ENCODE measurements around the gene MTMR1.

The MTMR1 gene

GRCh38 chrX:150692831-150693724 lies at the start of gene MTMR1:
Gene MTMR1, plus strand, starts transcription at chrX:150693396. Its CDS starts 135 bp downstream, at chrX:150693531.
- DNase-seq (ENCODE audit: low read depth): no peak

DNA sequence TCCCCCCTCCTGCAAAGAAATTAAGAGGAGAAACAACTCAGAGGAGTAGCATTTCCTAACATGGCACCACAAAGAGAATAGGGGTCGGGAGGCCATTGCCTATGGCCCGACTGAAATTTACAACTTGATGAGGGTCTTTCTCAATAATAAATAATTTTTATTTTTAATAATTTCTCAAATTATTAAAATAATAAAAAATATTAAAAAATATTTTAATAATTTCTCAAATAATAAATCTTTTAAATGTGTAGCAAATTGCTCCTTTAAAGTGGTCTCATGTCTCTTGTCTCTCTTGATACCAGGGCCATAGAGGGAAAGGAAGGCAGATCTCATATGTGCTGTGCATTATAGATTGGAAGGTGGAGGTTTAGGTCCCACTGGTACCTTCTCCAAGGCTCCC lies 49.2 kb upstream of the MTMR1 start:
- DNase-seq (ENCODE audit: low read depth): no peak

GRCh38 chrX:150644422-150644821 lies 48.8 kb upstream of the MTMR1 start:
- no peak for DNase-seq (ENCODE audit: low read depth)

DNA sequence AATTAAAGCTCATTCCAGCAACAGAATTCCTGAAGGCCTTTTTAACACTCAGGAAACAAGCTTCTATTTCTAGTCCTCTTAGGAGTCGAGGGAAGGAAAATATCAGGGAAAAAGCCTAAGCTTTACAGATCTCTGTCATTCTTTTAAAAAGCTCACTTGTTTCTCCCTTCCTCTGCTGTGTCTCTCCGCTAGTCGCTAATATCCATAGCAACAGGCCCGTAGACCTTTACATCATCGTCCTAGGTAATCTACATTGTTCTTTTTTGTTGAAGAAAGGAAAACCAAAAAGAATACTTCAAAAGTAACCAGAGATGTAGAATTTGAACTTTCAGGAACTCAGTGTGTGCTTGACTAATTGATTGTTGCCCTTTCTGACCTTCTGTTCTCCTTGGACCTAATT lies 45.9 kb upstream of the MTMR1 start:
- DNase-seq (ENCODE audit: low read depth): no peak

DNA sequence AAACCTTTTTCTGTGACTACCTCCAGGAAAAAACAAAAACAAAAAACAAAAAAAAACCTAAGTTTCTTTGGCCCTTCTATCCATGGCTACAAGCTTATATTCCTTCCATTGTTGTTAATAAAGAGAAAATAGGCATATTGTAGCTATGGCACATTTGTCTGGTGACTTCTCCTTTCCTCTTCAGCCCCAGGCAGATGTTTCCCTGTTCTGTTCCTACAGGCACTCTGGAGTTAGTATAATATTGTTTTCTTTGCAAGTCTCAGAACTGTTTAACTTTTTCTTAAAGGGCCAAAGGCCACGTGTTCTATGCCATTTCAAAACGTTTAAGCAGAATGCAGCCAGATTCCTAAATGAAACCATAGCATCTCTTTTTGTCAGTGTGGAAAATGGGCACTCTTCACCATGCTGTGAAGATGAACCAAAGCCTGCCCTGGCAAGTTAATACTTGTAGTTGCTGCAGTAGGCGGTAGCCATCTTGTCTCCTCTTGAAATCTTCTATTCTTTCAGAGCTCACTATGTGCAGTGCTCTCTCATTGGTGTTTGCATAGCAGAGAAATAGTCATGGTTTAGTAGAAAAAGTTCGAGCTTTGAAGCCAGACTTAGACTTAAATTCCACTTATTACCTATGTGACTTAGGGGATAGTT lies 44.8 kb upstream of the MTMR1 start:
- DNase-seq (ENCODE audit: low read depth): no peak

DNA sequence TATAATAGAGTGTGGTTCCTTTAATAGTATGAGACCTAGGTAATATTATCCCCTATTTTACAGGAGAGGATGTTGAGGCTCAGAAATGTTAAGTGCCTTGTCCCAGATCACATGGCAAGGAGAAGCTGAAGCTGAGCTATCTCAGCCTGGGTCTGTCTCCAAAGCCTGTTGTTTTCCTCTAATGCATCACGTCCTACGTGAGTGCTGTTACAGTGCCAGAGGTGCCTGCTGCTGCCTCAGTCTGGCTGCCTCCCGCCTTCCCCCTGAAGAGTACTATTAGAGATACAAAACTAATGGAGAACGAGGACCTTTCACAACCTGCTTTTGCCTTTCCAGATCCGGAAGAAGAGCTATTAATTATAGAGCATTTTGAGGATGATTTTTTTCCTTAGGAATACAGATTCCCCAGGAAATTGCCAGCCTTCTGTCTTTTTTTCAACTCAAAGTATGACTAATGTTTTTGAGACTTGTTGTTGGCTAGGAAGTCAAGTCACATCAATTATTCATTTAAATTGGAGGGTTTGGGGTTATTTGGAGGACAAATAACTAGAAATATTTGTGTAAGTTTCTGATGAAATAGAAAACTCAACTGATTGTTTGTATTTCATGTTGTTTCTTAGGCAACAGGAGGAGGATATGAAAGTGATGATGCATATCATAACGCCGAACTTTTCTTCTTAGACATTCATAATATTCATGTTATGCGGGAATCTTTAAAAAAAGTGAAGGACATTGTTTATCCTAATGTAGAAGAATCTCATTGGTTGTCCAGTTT lies 43.9 kb upstream of the MTMR1 start:
- DNase-seq (ENCODE audit: low read depth): peak; percentile 30

DNA sequence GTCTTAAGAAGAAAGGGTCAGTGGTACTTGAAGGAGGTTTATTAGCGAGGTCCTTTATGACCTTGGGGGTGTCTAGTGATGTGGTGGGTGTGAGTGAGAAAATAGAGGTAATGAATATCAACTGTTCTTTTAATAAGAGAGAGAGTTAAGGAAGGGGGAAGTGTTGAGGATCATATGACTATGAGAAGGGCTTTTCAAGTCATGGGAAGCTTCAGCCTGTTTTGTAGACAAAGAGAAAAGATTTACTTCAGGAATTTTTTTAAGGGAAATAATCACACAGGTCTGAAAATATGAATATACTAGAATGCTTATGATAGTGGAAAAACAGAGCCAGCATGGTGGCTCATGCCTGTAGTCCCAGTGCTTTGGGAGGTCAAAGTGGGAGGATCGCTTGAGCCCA lies 41.3 kb upstream of the MTMR1 start:
- DNase-seq (ENCODE audit: low read depth): no peak

DNA sequence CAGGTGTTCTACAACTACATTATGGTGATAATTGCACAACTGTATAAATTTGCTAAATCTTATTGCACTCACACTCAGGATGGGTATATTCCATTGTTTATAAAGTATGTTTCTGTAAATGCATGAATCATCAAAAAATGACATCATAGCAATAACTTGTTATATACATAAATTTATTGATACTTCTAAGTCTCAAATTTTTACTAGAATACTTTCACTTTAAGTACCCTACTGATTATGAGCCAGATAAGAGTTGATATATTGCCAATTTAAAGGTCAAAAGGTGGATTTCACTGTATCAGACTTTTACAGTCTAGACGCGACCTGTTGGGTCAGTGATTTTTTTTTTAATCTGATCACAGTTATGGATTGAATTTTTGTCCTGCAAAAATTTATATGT lies 37.4 kb upstream of the MTMR1 start:
- DNase-seq (ENCODE audit: low read depth): no peak

DNA sequence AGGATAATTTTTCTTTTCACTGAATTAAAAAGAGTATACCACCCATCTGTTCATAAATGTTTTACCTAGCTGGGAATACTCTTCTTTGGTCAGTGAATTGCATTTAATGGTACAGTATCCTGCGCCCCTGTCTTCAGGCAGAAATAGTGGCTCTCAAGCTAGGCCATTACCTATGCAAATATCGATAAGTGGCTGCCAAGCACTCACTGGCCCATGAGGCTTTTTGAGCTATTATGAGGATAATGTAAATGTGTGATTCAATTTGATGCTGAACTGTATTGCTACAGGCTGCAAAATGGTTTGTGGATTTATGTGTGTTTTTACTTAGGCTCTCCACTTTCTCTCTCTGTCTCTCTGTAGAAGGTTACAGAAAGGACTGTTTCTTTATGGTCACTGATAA lies 30.1 kb upstream of the MTMR1 start:
- no peak for DNase-seq (ENCODE audit: low read depth)

DNA sequence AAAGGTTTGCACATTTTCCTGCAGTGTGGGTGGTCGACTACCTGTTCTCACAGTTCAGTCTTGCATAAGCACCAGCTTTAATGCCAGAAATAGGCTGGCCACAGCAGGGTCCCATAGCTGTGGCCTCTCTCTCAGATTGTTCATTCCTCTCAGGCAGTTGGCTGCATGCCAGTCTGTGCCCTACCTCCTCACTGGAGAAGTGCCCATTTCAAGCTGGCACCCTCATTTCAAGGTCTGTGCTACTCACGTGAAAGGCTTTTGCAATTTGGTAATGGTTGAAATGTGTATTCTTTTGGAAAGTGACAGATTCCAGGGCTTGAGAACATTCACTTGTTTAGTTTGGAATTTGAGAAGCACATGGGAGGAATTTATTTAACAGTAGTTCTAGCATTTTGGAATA lies 28.9 kb upstream of the MTMR1 start:
- no peak for DNase-seq (ENCODE audit: low read depth)

- DNase-seq (ENCODE audit: low read depth): no peak
These were observed 17.0 kb upstream of the MTMR1 start for GRCh38 chrX:150676221-150676620.

DNA sequence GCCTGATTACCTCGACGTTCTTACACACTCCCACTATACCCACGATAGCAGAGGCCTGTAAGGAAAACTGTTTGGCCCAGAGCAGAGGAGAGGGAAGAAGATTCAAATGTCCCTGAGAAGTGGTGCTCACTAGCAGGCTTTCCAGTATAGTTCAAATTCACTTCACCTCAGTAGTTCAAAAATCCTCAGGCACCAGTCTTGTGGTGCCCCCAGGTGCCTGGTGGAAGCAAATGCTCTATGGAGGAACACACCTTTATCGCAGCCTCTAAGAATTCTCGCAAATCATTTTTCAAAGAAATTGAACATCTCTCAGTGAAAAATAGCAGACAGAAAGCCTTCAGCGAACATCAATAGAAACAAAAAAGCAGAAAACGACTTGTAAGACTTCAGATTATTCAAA lies 12.2 kb upstream of the MTMR1 start:
- no peak for DNase-seq (ENCODE audit: low read depth)

DNA sequence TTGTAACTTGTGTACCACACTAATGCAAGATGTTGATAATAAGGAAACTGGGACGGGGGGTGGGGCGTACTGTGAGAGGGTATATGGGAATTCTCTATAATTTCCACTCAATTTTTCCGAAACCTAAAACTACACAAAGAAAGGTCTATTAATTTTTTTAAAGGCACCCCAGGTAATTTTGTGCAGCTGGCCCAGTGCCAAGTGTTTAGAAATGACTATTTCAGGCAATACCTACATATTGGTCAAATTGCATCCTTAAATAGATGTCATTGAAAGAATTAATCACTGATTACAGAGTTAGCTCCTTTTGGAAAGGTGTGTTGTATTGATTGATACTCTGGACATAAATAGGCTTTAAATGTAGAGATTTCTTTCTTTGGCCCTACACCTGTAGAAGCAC lies 10.1 kb upstream of the MTMR1 start:
- DNase-seq (ENCODE audit: low read depth): no peak

GRCh38 chrX:150683536-150684146 lies 9.6 kb upstream of the MTMR1 start:
- no peak for DNase-seq (ENCODE audit: low read depth)

DNA sequence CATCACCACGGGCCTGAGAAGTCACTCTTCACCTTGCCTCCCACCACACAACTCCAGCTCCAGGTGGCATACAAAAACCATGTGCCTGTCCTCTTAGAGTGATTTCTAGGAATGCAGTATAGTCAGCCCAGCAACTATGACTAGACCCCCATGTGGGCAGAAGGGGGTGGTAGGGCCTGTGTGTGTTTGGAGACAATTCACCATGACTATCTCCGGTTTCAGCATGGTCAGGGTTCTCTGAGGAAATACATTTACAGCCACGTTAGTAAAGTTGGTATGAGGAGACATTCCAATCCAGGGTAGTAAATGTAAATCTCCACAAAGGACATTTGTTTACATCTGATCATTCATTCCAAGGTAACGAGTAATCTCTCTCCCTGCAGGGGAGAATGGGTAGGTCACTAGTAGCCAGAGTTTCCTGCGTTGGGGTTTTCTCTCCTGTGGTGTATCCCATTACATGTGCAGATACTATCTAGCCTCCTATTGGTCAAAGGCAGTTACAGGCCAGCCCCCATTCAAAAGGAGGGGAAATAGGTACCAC lies 4.2 kb upstream of the MTMR1 start:
- DNase-seq (ENCODE audit: low read depth): peak; percentile 33

DNA sequence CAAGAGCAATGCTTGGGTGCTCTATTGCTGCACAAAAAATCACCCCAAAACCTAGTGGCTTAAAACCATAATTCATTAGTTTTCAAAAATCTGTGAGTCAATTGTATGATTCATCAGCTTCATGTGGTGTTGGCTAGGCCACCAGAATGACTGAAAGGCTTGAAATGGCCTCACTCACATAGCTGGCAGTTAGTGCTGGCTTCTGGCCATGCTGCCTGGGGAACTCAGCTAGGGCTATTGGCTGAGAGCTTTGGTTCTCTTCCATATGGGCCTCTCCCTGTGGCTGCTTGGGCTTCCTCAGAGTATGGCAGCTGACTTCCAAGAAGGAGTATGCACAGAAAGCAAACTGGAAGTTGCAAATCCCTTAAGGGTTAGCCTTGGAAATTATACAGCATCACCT lies 3.1 kb upstream of the MTMR1 start:
- DNase-seq (ENCODE audit: low read depth): peak; percentile 92

DNA sequence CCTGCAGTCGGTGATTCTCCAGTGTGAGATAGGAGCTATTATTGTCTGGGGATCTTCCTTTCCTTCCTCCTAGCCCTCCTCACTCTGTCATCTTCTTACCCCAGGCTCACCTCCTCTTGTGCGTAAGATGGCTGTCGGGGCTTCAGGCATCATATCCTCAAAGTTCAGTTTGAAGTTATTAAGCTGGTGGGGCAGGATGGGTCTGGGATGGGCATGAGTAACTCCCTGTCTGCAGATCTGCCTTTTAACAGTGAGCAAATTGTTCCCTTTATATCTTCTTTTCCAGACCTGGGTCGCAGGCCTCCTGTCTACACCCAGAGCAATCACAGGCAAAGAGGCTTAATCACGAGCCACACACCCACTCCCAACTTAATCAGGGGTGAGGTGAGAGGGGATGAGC lies 900 bp upstream of the MTMR1 start:
- no peak for DNase-seq (ENCODE audit: low read depth)

- peak; percentile 52 for DNase-seq (ENCODE audit: low read depth)
These were observed 754 bp downstream of the MTMR1 start for GRCh38 chrX:150693725-150694574.

- DNase-seq (ENCODE audit: low read depth): no peak
These were observed 1.7 kb downstream of the MTMR1 start for GRCh38 chrX:150694738-150695410.

DNA sequence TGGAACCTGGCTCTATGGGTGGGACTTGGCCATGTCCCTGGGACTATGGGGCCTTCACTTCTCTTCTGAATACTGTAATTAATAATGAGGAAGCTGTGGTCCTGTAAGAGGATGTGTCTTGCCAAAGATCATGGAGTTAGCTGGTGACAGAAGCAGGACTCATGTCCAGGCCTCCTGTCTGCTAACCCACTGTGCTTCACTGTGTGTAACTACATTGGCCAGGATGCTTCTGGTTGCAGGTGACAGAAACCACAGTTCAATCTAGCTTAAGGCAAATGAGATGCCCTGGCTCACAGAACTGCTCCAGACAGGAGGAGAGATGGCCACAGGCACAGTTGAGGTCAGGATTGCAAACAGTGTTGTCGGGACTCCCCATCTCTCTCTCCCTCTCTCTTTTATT lies 3.1 kb downstream of the MTMR1 start:
- no peak for DNase-seq (ENCODE audit: low read depth)

DNA sequence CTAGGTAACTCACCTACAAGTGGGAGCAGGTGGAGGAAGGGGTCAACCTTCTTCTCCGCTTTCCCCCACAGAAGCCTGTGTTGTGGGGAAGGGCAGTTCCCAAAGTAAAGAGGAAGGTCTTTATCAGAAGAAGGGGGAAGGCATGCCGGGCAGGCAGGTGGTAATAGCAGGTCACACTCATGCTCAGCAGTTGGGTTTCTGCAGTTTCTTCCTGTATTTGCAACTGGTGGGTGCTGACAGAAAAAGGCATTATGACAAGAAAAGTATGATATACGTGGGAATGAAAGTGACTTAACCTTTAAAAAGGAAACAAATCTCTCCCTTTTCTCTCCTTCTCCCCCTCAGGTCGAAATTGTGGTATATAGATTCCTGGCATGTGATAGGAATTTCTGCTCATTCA lies 3.7 kb downstream of the MTMR1 start:
- DNase-seq (ENCODE audit: low read depth): no peak
